ENCODE measurements around the gene CNR1. TPM values are rescaled to one million over a fixed set of nuclear protein-coding genes. Genes with fewer than 3 reads are reported as not detected.
A peak's percentile ranks its signal among the peaks of the same experiment; 100 is the strongest.

The CNR1 gene
- polyA plus RNA-seq, 4 donors: 0.99 to 1.2 (median 1.1) TPM

- DNase-seq (ENCODE audit: low read depth in 4 of 4, low spot score in 3 of 4): no peak
These were observed 21.4 kb downstream of the CNR1 start for GRCh38 chr6:88144637-88145297.

GRCh38 chr6:88143421-88144157 is 22.6 kb downstream of the CNR1 start:
- no peak for DNase-seq (ENCODE audit: low read depth in 4 of 4, low spot score in 3 of 4)

GRCh38 chr6:88142297-88142668 is 23.9 kb downstream of the CNR1 start:
- DNase-seq (ENCODE audit: low read depth in 4 of 4, low spot score in 3 of 4): no peak

- no peak for DNase-seq (ENCODE audit: low read depth in 4 of 4, low spot score in 3 of 4)
These were observed 24.4 kb downstream of the CNR1 start for GRCh38 chr6:88141561-88142296.

- DNase-seq (ENCODE audit: low read depth in 4 of 4, low spot score in 3 of 4): no peak
These were observed 28.2 kb downstream of the CNR1 start for GRCh38 chr6:88137915-88138314.

- no peak for DNase-seq (ENCODE audit: low read depth in 4 of 4, low spot score in 3 of 4)
These were observed 30.5 kb downstream of the CNR1 start for GRCh38 chr6:88135578-88136114.

- DNase-seq (ENCODE audit: low read depth in 4 of 4, low spot score in 3 of 4): no peak
These were observed 31.6 kb downstream of the CNR1 start for GRCh38 chr6:88134575-88134974.

GRCh38 chr6:88133718-88134117 is 32.4 kb downstream of the CNR1 start:
- DNase-seq (ENCODE audit: low read depth in 4 of 4, low spot score in 3 of 4): no peak

- DNase-seq (ENCODE audit: low read depth in 4 of 4, low spot score in 3 of 4): no peak
These were observed 41.1 kb downstream of the CNR1 start for GRCh38 chr6:88124925-88125557.

- no peak for DNase-seq (ENCODE audit: low read depth in 4 of 4, low spot score in 3 of 4)
These were observed 45.5 kb downstream of the CNR1 start for GRCh38 chr6:88120635-88121034.

- peak; percentile 2 to 25 (median 6) for DNase-seq (ENCODE audit: low read depth in 4 of 4, low spot score in 3 of 4)
These were observed 46.4 kb downstream of the CNR1 start for GRCh38 chr6:88119769-88120168.

GRCh38 chr6:88116276-88116675 is 49.9 kb downstream of the CNR1 start:
- no peak for DNase-seq (ENCODE audit: low read depth in 4 of 4, low spot score in 3 of 4)

- DNase-seq (ENCODE audit: low read depth in 4 of 4, low spot score in 3 of 4): no peak
These were observed 50.8 kb downstream of the CNR1 start for GRCh38 chr6:88115307-88115706.

GRCh38 chr6:88114838-88115237 is 51.3 kb downstream of the CNR1 start:
- DNase-seq (ENCODE audit: low read depth in 4 of 4, low spot score in 3 of 4): no peak

- DNase-seq (ENCODE audit: low read depth in 4 of 4, low spot score in 3 of 4): no peak
These were observed 54.2 kb downstream of the CNR1 start for GRCh38 chr6:88111991-88112390.

GRCh38 chr6:88107241-88107640 is 58.9 kb downstream of the CNR1 start:
- no peak for DNase-seq (ENCODE audit: low read depth in 4 of 4, low spot score in 3 of 4)

GRCh38 chr6:88105741-88106340 is 60.3 kb downstream of the CNR1 start:
- no peak for DNase-seq (ENCODE audit: low read depth in 4 of 4, low spot score in 3 of 4)

Data from left renal pelvis (tissue), 4 donors.